Activated CD4-positive, alpha-beta T cell treated with anti-CD3 and anti-CD28 coated beads for 36 hours (primary cell): ENCODE results near the gene NR5A2. TPM values are rescaled to one million over a fixed set of nuclear protein-coding genes. Genes with fewer than 3 reads are reported as not detected.
"Not testable (repeated sequence)": the region's sequence is repeated elsewhere in the genome, so short reads cannot be mapped to it uniquely, and the experiment has no call there.

Experiments used
- ATAC-seq: fragments of 200-7000 bp; cut with Tn5 transposase; one replicate; pipeline ENCODE4 v1.10.0; 2021; ENCODE audit warnings: mild to moderate bottlenecking, moderate library complexity
- CTCF ChIA-PET: fragments of 350-600 bp; sonication (Branson Sonifier 250); formaldehyde crosslinking; loops from one replicate; lab custom pipeline; 2021; ENCODE audit warnings: antibody characterized with exemption; lab: Charles Lee
- POLR2A ChIA-PET: fragments of 350-600 bp; sonication (Branson Sonifier 250); formaldehyde crosslinking; loops from one replicate; lab custom pipeline; 2021; ENCODE audit warnings: antibody characterized with exemption, inconsistent platforms; lab: Charles Lee
- DNase-seq: peaks from one replicate; pipeline ENCODE4 v3.0.0-alpha.2; 2020
- H3K27ac Mint-ChIP-seq: one replicate; pipeline ENCODE4 v1.8.0; 2021; ENCODE audit warnings: mixed read lengths
- H3K27me3 Mint-ChIP-seq: one replicate; pipeline ENCODE4 v1.8.0; 2021; ENCODE audit warnings: mixed read lengths
- H3K36me3 Mint-ChIP-seq: one replicate; pipeline ENCODE4 v1.8.0; 2021; ENCODE audit warnings: low read depth, mixed read lengths
- H3K4me1 Mint-ChIP-seq: one replicate; pipeline ENCODE4 v1.8.0; 2021; ENCODE audit warnings: mixed read lengths
- H3K4me3 Mint-ChIP-seq: one replicate; pipeline ENCODE4 v1.8.0; 2021; ENCODE audit warnings: mild to moderate bottlenecking, moderate library complexity, mixed read lengths
- H3K9me3 Mint-ChIP-seq: one replicate; pipeline ENCODE4 v1.8.0; 2021; ENCODE audit warnings: low read depth, mixed read lengths
- intact Hi-C, 2 experiments: fragments of 100-400 bp; cut with DNase I in 1 of 2; cut with micrococcal nuclease in 1 of 2; formaldehyde crosslinking; loops; one replicate each; pipeline versions ENCODE4 v1.14.2 to v1.15.1; 2022 to 2024; cut with DNase I, micrococcal nuclease
- total RNA-seq, 2 experiments: library from RNA; stranded (reverse); gene quantifications; one replicate each; pipeline ENCODE4 v1.2.3, GENCODE V29; 2021

The NR5A2 gene
- total RNA-seq, 2 experiments from 2014 or later: not detected

GRCh38 chr1:200184196-200184595 lies 156.7 kb downstream of the NR5A2 start:
- no peak for DNase-seq
- Mint-ChIP-seq H3K36me3 (no peaks in the 10 kb centered on the region), H3K27me3 (peaks cover 9% of the 10 kb centered on the region), H3K4me3 (no peak overlapping the region), H3K4me1 (peaks cover 3% of the 10 kb centered on the region), H3K27ac (no peak overlapping the region), H3K9me3 (peaks cover 2% of the 10 kb centered on the region)
- no peak for ATAC-seq
- intact Hi-C loops: no loop called here
- ChIA-PET CTCF (no interaction called here), POLR2A (no interaction called here)

GRCh38 chr1:200185191-200185590 lies 157.7 kb downstream of the NR5A2 start:
- H3K27ac Mint-ChIP-seq, ATAC-seq, H3K9me3 Mint-ChIP-seq, DNase-seq, POLR2A ChIA-PET, H3K4me1 Mint-ChIP-seq, intact Hi-C loops, H3K27me3 Mint-ChIP-seq, H3K4me3 Mint-ChIP-seq, CTCF ChIA-PET, H3K36me3 Mint-ChIP-seq: not testable (repeated sequence)

- H3K27me3 Mint-ChIP-seq, ATAC-seq, H3K4me3 Mint-ChIP-seq, H3K27ac Mint-ChIP-seq, H3K36me3 Mint-ChIP-seq, intact Hi-C loops, POLR2A ChIA-PET, H3K9me3 Mint-ChIP-seq, H3K4me1 Mint-ChIP-seq, DNase-seq, CTCF ChIA-PET: not testable (repeated sequence)
Observed at GRCh38 chr1:200187332-200187731, 159.8 kb downstream of the NR5A2 start.

- CTCF ChIA-PET: interaction anchor here (1.6 kb wide), 1 partner anchor 12 kb away, joined by 4 read pairs; no protein-coding TSS in a partner anchor
- no peak overlapping the region for H3K27ac Mint-ChIP-seq
Observed at GRCh38 chr1:200191993-200192392, 164.5 kb downstream of the NR5A2 start.

GRCh38 chr1:200194477-200194876 lies 167.0 kb downstream of the NR5A2 start:
- CTCF ChIA-PET: no interaction called here
- no peaks in the 10 kb centered on the region for H3K36me3 Mint-ChIP-seq
- no peak overlapping the region for H3K4me3 Mint-ChIP-seq
- POLR2A ChIA-PET: no interaction called here
- H3K27ac Mint-ChIP-seq: no peak overlapping the region
- DNase-seq (no peak), ATAC-seq (no peak)
- no peaks in the 10 kb centered on the region for H3K4me1 Mint-ChIP-seq
- no peaks in the 10 kb centered on the region for H3K9me3 Mint-ChIP-seq
- no peaks in the 10 kb centered on the region for H3K27me3 Mint-ChIP-seq
- intact Hi-C loops: no loop called here

More at GRCh38 chr1:200191993-200192392, 164.5 kb downstream of the NR5A2 start:
- POLR2A ChIA-PET: no interaction called here
- no peaks in the 10 kb centered on the region for H3K27me3 Mint-ChIP-seq
- no peaks in the 10 kb centered on the region for H3K9me3 Mint-ChIP-seq
- no peaks in the 10 kb centered on the region for H3K4me1 Mint-ChIP-seq
- no peaks in the 10 kb centered on the region for H3K36me3 Mint-ChIP-seq
- DNase-seq (no peak), ATAC-seq (no peak)
- intact Hi-C loops: no loop called here
- no peak overlapping the region for H3K4me3 Mint-ChIP-seq

- no peak for DNase-seq
- ChIA-PET POLR2A (no interaction called here), CTCF (no interaction called here)
- no peak overlapping the region for H3K27ac Mint-ChIP-seq
- ATAC-seq: no peak
- intact Hi-C loops: no loop called here
- no peaks in the 10 kb centered on the region for H3K4me1 Mint-ChIP-seq
- H3K9me3 Mint-ChIP-seq: no peaks in the 10 kb centered on the region
- H3K4me3 Mint-ChIP-seq: no peak overlapping the region
- no peaks in the 10 kb centered on the region for H3K36me3 Mint-ChIP-seq
- peaks cover 3% of the 10 kb centered on the region for H3K27me3 Mint-ChIP-seq
Observed at GRCh38 chr1:200198236-200198635, 170.7 kb downstream of the NR5A2 start.

- Mint-ChIP-seq H3K27me3 (peaks cover 3% of the 10 kb centered on the region), H3K9me3 (no peaks in the 10 kb centered on the region), H3K4me1 (peaks cover 11% of the 10 kb centered on the region), H3K4me3 (no peak overlapping the region), H3K36me3 (no peaks in the 10 kb centered on the region), H3K27ac (no peak overlapping the region)
- ChIA-PET CTCF (interaction anchor here (1.0 kb wide), 1 partner anchor 66 kb away, joined by 3 read pairs; no protein-coding TSS in a partner anchor), POLR2A (no interaction called here)
- intact Hi-C loops: no loop called here
- DNase-seq (no peak), ATAC-seq (no peak)
Observed at GRCh38 chr1:200205216-200205995, 177.9 kb downstream of the NR5A2 start.

GRCh38 chr1:200206340-200206739 lies 178.8 kb downstream of the NR5A2 start:
- H3K9me3 Mint-ChIP-seq: no peaks in the 10 kb centered on the region
- no peak overlapping the region for H3K4me3 Mint-ChIP-seq
- peak; percentile 57 for ATAC-seq
- DNase-seq: peak; percentile 16
- CTCF ChIA-PET: no interaction called here
- POLR2A ChIA-PET: no interaction called here
- no peaks in the 10 kb centered on the region for H3K36me3 Mint-ChIP-seq
- no peak overlapping the region for H3K27ac Mint-ChIP-seq
- intact Hi-C loops: no loop called here
- H3K27me3 Mint-ChIP-seq: peaks cover 3% of the 10 kb centered on the region
- H3K4me1 Mint-ChIP-seq: peaks cover 11% of the 10 kb centered on the region

GRCh38 chr1:200206761-200207160 lies 179.3 kb downstream of the NR5A2 start:
- H3K27ac Mint-ChIP-seq: no peak overlapping the region
- H3K4me3 Mint-ChIP-seq: no peak overlapping the region
- H3K27me3 Mint-ChIP-seq: peaks cover 3% of the 10 kb centered on the region
- no peaks in the 10 kb centered on the region for H3K36me3 Mint-ChIP-seq
- ATAC-seq (no peak), DNase-seq (no peak)
- no peaks in the 10 kb centered on the region for H3K9me3 Mint-ChIP-seq
- CTCF ChIA-PET: no interaction called here
- intact Hi-C loops: no loop called here
- POLR2A ChIA-PET: no interaction called here
- peaks cover 11% of the 10 kb centered on the region for H3K4me1 Mint-ChIP-seq

GRCh38 chr1:200207711-200208126 lies 180.2 kb downstream of the NR5A2 start:
- Mint-ChIP-seq H3K9me3 (no peaks in the 10 kb centered on the region), H3K36me3 (no peaks in the 10 kb centered on the region), H3K4me3 (no peak overlapping the region), H3K4me1 (peaks cover 11% of the 10 kb centered on the region), H3K27ac (no peak overlapping the region), H3K27me3 (peaks cover under 1% of the 10 kb centered on the region)
- DNase-seq (no peak), ATAC-seq (peak; percentile 84)
- POLR2A ChIA-PET: no interaction called here
- CTCF ChIA-PET: interaction anchor here (1.0 to 1.7 kb wide), 2 partner anchors 28 to 98 kb away, joined by 3 to 4 read pairs; no protein-coding TSS in a partner anchor
- intact Hi-C loops: no loop called here

- H3K4me1 Mint-ChIP-seq: peaks cover 10% of the 10 kb centered on the region
Observed at GRCh38 chr1:200211157-200211556, 183.6 kb downstream of the NR5A2 start.

GRCh38 chr1:200213392-200213791 lies 185.9 kb downstream of the NR5A2 start:
- no peaks in the 10 kb centered on the region for H3K4me1 Mint-ChIP-seq
- CTCF ChIA-PET: no interaction called here
- DNase-seq (no peak), ATAC-seq (no peak)
- H3K27me3 Mint-ChIP-seq: peaks cover 4% of the 10 kb centered on the region
- H3K9me3 Mint-ChIP-seq: no peaks in the 10 kb centered on the region
- no peak overlapping the region for H3K4me3 Mint-ChIP-seq
- POLR2A ChIA-PET: no interaction called here
- intact Hi-C loops: no loop called here
- H3K27ac Mint-ChIP-seq: no peak overlapping the region
- no peaks in the 10 kb centered on the region for H3K36me3 Mint-ChIP-seq

More at GRCh38 chr1:200211157-200211556, 183.6 kb downstream of the NR5A2 start:
- DNase-seq (no peak), ATAC-seq (no peak)
- ChIA-PET POLR2A (interaction anchor here (0.6 kb wide), 2 partner anchors 85 to 236 kb away, joined by 3 to 5 read pairs; no protein-coding TSS in a partner anchor), CTCF (no interaction called here)
- Mint-ChIP-seq H3K27ac (no peak overlapping the region), H3K4me3 (no peak overlapping the region), H3K36me3 (no peaks in the 10 kb centered on the region), H3K9me3 (no peaks in the 10 kb centered on the region), H3K27me3 (no peaks in the 10 kb centered on the region)
- intact Hi-C loops: no loop called here
